Thyroid gland (tissue), 4 donors: ENCODE measurements around the gene NXPE3.

ENCODE experiments used
- POLR2A ChIP-seq, 2 donors: fragments of 450-650 bp; IDR thresholded peaks; one replicate each; pipeline ENCODE4 v1.6.1; 2017; ENCODE audit warnings: antibody characterized with exemption in 2 of 2, mild to moderate bottlenecking in 2 of 2, moderate library complexity in 1 of 2
- TF ChIP-seq, protein P1 (sequence below), 6 experiments: fragments of 200-600 bp in 3 of 6; fragments of 450-650 bp in 3 of 6; sonication (generic) in 3 of 6; IDR thresholded peaks; one replicate each; pipeline ENCODE4 v1.5.1; 2016 to 2019; ENCODE audit warnings: antibody characterized with exemption in 6 of 6, mild to moderate bottlenecking in 2 of 6, inconsistent platforms in 1 of 6, moderate library complexity in 1 of 6

DNA sequence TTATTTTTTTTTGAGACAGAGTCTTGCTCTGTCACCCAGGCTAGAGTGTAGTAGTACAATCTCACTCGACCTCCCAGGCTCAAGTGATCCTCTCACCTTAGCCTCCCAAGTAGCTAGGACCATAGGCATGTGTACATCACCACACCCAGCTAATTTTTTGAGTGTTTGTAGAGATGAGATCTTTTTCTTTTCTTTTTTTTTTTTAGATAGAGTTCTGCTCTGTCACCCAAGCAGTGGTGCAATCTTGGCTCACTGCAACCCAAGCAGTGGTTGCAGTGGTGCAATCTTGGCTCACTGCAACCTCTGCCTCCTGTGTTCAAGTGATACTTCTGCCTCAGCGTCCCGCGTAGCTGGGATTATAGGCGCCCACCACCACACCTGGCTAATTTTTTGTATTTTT is 49.4 kb upstream of the NXPE3 start:
- TF ChIP-seq, protein P1, sequence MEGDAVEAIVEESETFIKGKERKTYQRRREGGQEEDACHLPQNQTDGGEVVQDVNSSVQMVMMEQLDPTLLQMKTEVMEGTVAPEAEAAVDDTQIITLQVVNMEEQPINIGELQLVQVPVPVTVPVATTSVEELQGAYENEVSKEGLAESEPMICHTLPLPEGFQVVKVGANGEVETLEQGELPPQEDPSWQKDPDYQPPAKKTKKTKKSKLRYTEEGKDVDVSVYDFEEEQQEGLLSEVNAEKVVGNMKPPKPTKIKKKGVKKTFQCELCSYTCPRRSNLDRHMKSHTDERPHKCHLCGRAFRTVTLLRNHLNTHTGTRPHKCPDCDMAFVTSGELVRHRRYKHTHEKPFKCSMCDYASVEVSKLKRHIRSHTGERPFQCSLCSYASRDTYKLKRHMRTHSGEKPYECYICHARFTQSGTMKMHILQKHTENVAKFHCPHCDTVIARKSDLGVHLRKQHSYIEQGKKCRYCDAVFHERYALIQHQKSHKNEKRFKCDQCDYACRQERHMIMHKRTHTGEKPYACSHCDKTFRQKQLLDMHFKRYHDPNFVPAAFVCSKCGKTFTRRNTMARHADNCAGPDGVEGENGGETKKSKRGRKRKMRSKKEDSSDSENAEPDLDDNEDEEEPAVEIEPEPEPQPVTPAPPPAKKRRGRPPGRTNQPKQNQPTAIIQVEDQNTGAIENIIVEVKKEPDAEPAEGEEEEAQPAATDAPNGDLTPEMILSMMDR (IDR thresholded peaks at IDR 0.05) = no peak
- TF ChIP-seq POLR2A (IDR thresholded peaks at IDR 0.05) = no peak
